ENCODE data around the gene MASP2. TPM values are rescaled to one million over a fixed set of nuclear protein-coding genes. Genes with fewer than 3 reads are reported as not detected.

Gene MASP2
- total RNA-seq, 1 donor, result not detected

DNA sequence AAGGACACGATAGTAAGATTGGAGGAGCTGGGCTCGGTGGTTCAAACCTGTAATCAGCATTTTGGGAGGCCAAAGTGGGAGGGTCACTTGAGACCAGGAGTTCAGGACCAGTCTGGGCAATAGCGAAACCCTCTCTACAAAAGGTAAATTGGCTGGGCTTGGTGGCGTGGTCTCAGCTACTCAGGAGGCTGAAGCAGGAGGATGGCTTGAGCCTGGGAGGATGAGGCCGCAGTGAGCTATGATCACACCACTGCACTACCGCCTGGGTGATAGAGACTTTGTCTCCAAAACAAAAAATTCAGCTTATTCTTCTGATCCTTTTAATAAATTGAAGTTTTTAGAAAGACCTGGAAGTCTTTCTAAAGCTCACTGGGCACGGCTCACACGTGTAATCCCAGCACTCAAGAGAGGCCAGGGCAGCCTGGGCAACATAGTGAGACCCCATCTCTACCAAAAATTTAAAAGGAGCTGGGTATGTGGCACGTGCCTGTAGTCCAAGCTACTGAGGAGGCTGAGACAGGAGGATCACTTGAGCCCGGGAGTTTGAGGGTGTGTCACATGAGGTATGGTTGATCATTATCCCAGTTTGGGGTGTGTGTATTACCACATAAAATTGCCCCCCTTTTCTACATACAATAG, 15.3 kb downstream of the MASP2 start:
- Histone ChIP-seq H2AFZ (ENCODE audit: low read length) (no peak overlapping the region), H3K36me3 (ENCODE audit: insufficient read depth, low read length) (peaks cover 14% of the 10 kb centered on the region), H4K20me1 (ENCODE audit: insufficient read depth, low read length) (peaks cover 17% of the 10 kb centered on the region), H3K9me3 (ENCODE audit: low read depth, low read length) (no peaks in the 10 kb centered on the region), H3K27ac (ENCODE audit: low read depth, low read length) (no peak overlapping the region), H3K27me3 (ENCODE audit: insufficient read depth, low read length) (no peaks in the 10 kb centered on the region), H3K4me2 (ENCODE audit: insufficient read depth, low read length) (no peak overlapping the region), H3K4me1 (ENCODE audit: insufficient read depth, low read length) (no peaks in the 10 kb centered on the region), H3K79me2 (ENCODE audit: insufficient read depth, low read length) (no peaks in the 10 kb centered on the region), H3K4me3 (ENCODE audit: insufficient read depth, low read length) (no peak overlapping the region)
- no peak for DNase-seq (ENCODE audit: insufficient read length, low spot score, missing footprints)
- TF ChIP-seq, protein P1, sequence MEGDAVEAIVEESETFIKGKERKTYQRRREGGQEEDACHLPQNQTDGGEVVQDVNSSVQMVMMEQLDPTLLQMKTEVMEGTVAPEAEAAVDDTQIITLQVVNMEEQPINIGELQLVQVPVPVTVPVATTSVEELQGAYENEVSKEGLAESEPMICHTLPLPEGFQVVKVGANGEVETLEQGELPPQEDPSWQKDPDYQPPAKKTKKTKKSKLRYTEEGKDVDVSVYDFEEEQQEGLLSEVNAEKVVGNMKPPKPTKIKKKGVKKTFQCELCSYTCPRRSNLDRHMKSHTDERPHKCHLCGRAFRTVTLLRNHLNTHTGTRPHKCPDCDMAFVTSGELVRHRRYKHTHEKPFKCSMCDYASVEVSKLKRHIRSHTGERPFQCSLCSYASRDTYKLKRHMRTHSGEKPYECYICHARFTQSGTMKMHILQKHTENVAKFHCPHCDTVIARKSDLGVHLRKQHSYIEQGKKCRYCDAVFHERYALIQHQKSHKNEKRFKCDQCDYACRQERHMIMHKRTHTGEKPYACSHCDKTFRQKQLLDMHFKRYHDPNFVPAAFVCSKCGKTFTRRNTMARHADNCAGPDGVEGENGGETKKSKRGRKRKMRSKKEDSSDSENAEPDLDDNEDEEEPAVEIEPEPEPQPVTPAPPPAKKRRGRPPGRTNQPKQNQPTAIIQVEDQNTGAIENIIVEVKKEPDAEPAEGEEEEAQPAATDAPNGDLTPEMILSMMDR (IDR thresholded peaks at IDR 0.05; ENCODE audit: extremely low read depth, low read depth, low read length), result no peak

DNA sequence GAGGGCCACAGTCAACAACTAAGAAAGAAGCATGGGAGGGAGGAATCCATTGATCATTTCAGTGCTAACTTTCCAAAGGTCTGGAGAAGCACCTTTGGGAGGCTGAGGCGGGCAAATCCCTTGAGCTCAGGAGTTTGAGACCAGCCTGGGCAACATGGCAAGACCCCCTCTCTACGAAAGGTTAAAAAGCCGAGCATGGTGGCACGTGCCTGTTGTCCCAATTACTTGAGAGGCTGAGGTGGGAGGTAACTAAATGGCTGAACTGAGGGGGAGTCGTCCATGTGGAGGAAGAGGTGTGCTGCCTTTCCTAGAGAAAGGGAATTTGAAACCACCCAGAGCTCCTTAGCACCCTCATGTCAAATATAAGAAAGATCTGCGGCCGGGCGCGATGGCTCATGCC, 16.2 kb downstream of the MASP2 start:
- H3K4me3 ChIP-seq (ENCODE audit: insufficient read depth, low read length), result no peak overlapping the region
- H3K27ac ChIP-seq (ENCODE audit: low read depth, low read length), result no peak overlapping the region
- H3K4me2 ChIP-seq (ENCODE audit: insufficient read depth, low read length), result no peak overlapping the region
- no peaks in the 10 kb centered on the region for H3K9me3 ChIP-seq (ENCODE audit: low read depth, low read length)
- H2AFZ ChIP-seq (ENCODE audit: low read length), result no peak overlapping the region
- H3K79me2 ChIP-seq (ENCODE audit: insufficient read depth, low read length), result no peaks in the 10 kb centered on the region
- peaks cover 18% of the 10 kb centered on the region for H4K20me1 ChIP-seq (ENCODE audit: insufficient read depth, low read length)
- no peaks in the 10 kb centered on the region for H3K4me1 ChIP-seq (ENCODE audit: insufficient read depth, low read length)
- H3K27me3 ChIP-seq (ENCODE audit: insufficient read depth, low read length), result no peaks in the 10 kb centered on the region
- DNase-seq (ENCODE audit: insufficient read length, low spot score, missing footprints), result no peak
- peaks cover 23% of the 10 kb centered on the region for H3K36me3 ChIP-seq (ENCODE audit: insufficient read depth, low read length)
- TF ChIP-seq, protein P1 (IDR thresholded peaks at IDR 0.05; ENCODE audit: extremely low read depth, low read depth, low read length), result no peak

DNA sequence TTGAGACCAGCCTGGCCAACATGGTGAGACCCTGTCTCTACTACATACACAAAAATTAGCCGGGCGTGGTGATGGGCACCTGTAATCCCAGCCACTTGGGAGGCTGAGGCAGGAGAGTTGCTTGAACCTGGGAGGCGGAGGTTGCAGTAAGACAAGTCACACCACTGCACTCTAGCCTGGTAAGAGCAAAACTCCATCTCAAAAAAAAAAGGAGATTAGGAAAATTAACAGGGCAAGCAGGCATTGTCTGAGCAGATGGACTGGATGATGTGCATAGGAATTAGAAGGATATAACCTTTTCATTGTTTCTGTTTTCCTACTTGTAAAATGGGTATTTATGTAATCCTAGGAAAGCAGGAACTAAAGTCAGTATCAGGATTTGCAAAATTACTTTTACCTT, 19.0 kb downstream of the MASP2 start:
- DNase-seq (ENCODE audit: insufficient read length, low spot score, missing footprints), result no peak
- Histone ChIP-seq H3K79me2 (ENCODE audit: insufficient read depth, low read length) (no peaks in the 10 kb centered on the region), H3K27ac (ENCODE audit: low read depth, low read length) (no peak overlapping the region), H3K4me3 (ENCODE audit: insufficient read depth, low read length) (no peak overlapping the region), H3K27me3 (ENCODE audit: insufficient read depth, low read length) (no peaks in the 10 kb centered on the region), H4K20me1 (ENCODE audit: insufficient read depth, low read length) (peaks cover 18% of the 10 kb centered on the region), H3K4me1 (ENCODE audit: insufficient read depth, low read length) (no peaks in the 10 kb centered on the region), H3K9me3 (ENCODE audit: low read depth, low read length) (no peaks in the 10 kb centered on the region), H3K36me3 (ENCODE audit: insufficient read depth, low read length) (peaks cover 43% of the 10 kb centered on the region), H3K4me2 (ENCODE audit: insufficient read depth, low read length) (no peak overlapping the region), H2AFZ (ENCODE audit: low read length) (no peak overlapping the region)
- TF ChIP-seq, protein P1 (IDR thresholded peaks at IDR 0.05; ENCODE audit: extremely low read depth, low read depth, low read length), result no peak

DNA sequence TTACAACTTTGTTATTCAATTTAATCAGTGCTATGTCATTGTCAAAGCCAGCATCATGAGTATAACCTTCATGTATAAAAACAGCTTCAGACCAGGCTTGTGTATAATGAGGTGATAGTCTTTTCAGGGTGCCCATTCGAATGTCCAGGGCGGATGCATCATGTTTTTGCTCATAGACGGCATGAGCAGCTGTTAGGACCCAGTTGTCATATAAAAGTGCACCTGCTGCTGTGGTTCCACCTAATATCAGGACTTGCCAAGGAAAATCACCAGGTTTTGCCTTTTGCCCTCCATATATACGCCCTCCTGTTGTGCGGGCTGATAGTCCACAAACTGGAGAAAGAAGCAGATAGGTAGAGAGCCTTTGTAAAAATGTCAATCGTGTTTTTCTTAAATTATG, 19.7 kb downstream of the MASP2 start:
- Histone ChIP-seq H3K4me1 (ENCODE audit: insufficient read depth, low read length) (no peaks in the 10 kb centered on the region), H3K4me2 (ENCODE audit: insufficient read depth, low read length) (no peak overlapping the region), H3K36me3 (ENCODE audit: insufficient read depth, low read length) (peaks cover 50% of the 10 kb centered on the region), H3K4me3 (ENCODE audit: insufficient read depth, low read length) (no peak overlapping the region), H4K20me1 (ENCODE audit: insufficient read depth, low read length) (peaks cover 18% of the 10 kb centered on the region), H3K79me2 (ENCODE audit: insufficient read depth, low read length) (no peaks in the 10 kb centered on the region), H3K27me3 (ENCODE audit: insufficient read depth, low read length) (no peaks in the 10 kb centered on the region), H3K9me3 (ENCODE audit: low read depth, low read length) (no peaks in the 10 kb centered on the region), H2AFZ (ENCODE audit: low read length) (no peak overlapping the region), H3K27ac (ENCODE audit: low read depth, low read length) (no peak overlapping the region)
- DNase-seq (ENCODE audit: insufficient read length, low spot score, missing footprints), result no peak
- TF ChIP-seq, protein P1 (IDR thresholded peaks at IDR 0.05; ENCODE audit: extremely low read depth, low read depth, low read length), result no peak

Measured in osteoblast (primary cell).